Medulla oblongata (tissue), 1 donor: Measurements from ENCODE around the gene ELOVL5.
"Not testable (repeated sequence)": the region's sequence is repeated elsewhere in the genome, so short reads cannot be mapped to it uniquely, and the experiment has no call there.

ENCODE experiments used
- DNase-seq: peaks from one replicate; pipeline ENCODE4 v3.0.0-alpha.2; 2015; ENCODE audit errors: extremely low spot score

ELOVL5 gene

GRCh38 chr6:53305506-53306005, 43.2 kb downstream of the ELOVL5 start:
- not testable (repeated sequence) for DNase-seq

- not testable (repeated sequence) for DNase-seq
These were observed 43.8 kb downstream of the ELOVL5 start for GRCh38 chr6:53304953-53305352.

- no peak for DNase-seq
These were observed 45.9 kb downstream of the ELOVL5 start for GRCh38 chr6:53302678-53303360.

- no peak for DNase-seq
These were observed 46.8 kb downstream of the ELOVL5 start for GRCh38 chr6:53301801-53302537.

GRCh38 chr6:53300656-53301551, 47.8 kb downstream of the ELOVL5 start:
- DNase-seq = peak; percentile 88

- no peak for DNase-seq
These were observed 49.3 kb downstream of the ELOVL5 start for GRCh38 chr6:53299331-53300005.

GRCh38 chr6:53297004-53297403, 51.7 kb downstream of the ELOVL5 start:
- DNase-seq = no peak

- DNase-seq = no peak
These were observed 53.6 kb downstream of the ELOVL5 start for GRCh38 chr6:53295176-53295575.

- DNase-seq = no peak
These were observed 54.1 kb downstream of the ELOVL5 start for GRCh38 chr6:53294611-53295010.

GRCh38 chr6:53294095-53294494, 54.7 kb downstream of the ELOVL5 start:
- DNase-seq = no peak

- no peak for DNase-seq
These were observed 55.1 kb downstream of the ELOVL5 start for GRCh38 chr6:53293691-53294090.

GRCh38 chr6:53290537-53291510, 57.9 kb downstream of the ELOVL5 start:
- DNase-seq = no peak

- peak; percentile 72 for DNase-seq
These were observed 61.2 kb downstream of the ELOVL5 start for GRCh38 chr6:53287336-53288225.

GRCh38 chr6:53284901-53285300, 63.8 kb downstream of the ELOVL5 start:
- no peak for DNase-seq

- peak; percentile 62 for DNase-seq
These were observed 66.0 kb downstream of the ELOVL5 start for GRCh38 chr6:53282741-53283140.

- no peak for DNase-seq
These were observed 66.5 kb downstream of the ELOVL5 start for GRCh38 chr6:53282234-53282633.

- DNase-seq = no peak
These were observed 67.1 kb downstream of the ELOVL5 start for GRCh38 chr6:53281518-53282215.

- no peak for DNase-seq
These were observed 68.5 kb downstream of the ELOVL5 start for GRCh38 chr6:53280207-53280606.

GRCh38 chr6:53279293-53279692, 69.5 kb downstream of the ELOVL5 start:
- DNase-seq = no peak
